HG03159 (cell line): Measurements from ENCODE around the gene PLPP1.
"Not testable (repeated sequence)": the region's sequence is repeated elsewhere in the genome, so short reads cannot be mapped to it uniquely, and the experiment has no call there.

Source experiments
- ATAC-seq: cut with Tn5 transposase; IDR thresholded peaks from one replicate; pipeline ENCODE4 v1.9.1; 2021; ENCODE audit warnings: mild to moderate bottlenecking, moderate library complexity; ENCODE audit not compliant: unreplicated experiment

PLPP1 gene

GRCh38 chr5:55547781-55548180 is 13.0 kb upstream of the PLPP1 start:
- no peak for ATAC-seq

GRCh38 chr5:55546947-55547346 is 12.2 kb upstream of the PLPP1 start:
- no peak for ATAC-seq

GRCh38 chr5:55544341-55544740 is 9.6 kb upstream of the PLPP1 start:
- ATAC-seq, result no peak

- no peak for ATAC-seq
These were observed 6.4 kb upstream of the PLPP1 start for GRCh38 chr5:55541056-55541635.

- ATAC-seq, result no peak
These were observed 5.8 kb upstream of the PLPP1 start for GRCh38 chr5:55540525-55540924.

GRCh38 chr5:55540024-55540423 is 5.3 kb upstream of the PLPP1 start:
- ATAC-seq, result no peak

- peak; percentile 23 for ATAC-seq
These were observed 3.9 kb upstream of the PLPP1 start for GRCh38 chr5:55538661-55539060.

GRCh38 chr5:55537315-55537714 is 2.6 kb upstream of the PLPP1 start:
- ATAC-seq, result not testable (repeated sequence)

- ATAC-seq, result peak; percentile 5
These were observed 588 bp upstream of the PLPP1 start for GRCh38 chr5:55535199-55535905.

GRCh38 chr5:55533521-55534435 is 986 bp downstream of the PLPP1 start:
- peak; percentile 54 for ATAC-seq

GRCh38 chr5:55530669-55531068 is 4.1 kb downstream of the PLPP1 start:
- ATAC-seq, result no peak

GRCh38 chr5:55524816-55525215 is 9.9 kb downstream of the PLPP1 start:
- no peak for ATAC-seq

- ATAC-seq, result no peak
These were observed 11.5 kb downstream of the PLPP1 start for GRCh38 chr5:55523293-55523692.

- no peak for ATAC-seq
These were observed 12.9 kb downstream of the PLPP1 start for GRCh38 chr5:55521881-55522280.

- no peak for ATAC-seq
These were observed 14.5 kb downstream of the PLPP1 start for GRCh38 chr5:55520117-55520839.

- no peak for ATAC-seq
These were observed 15.9 kb downstream of the PLPP1 start for GRCh38 chr5:55518831-55519390.

GRCh38 chr5:55517804-55518203 is 17.0 kb downstream of the PLPP1 start:
- ATAC-seq, result no peak

GRCh38 chr5:55511010-55511409 is 23.8 kb downstream of the PLPP1 start:
- ATAC-seq, result no peak

- no peak for ATAC-seq
These were observed 24.3 kb downstream of the PLPP1 start for GRCh38 chr5:55510523-55510880.

GRCh38 chr5:55509796-55510522 is 24.8 kb downstream of the PLPP1 start:
- no peak for ATAC-seq
